PC-9 (cell line): ENCODE results near the gene CCDC136.

ENCODE experiments used
- CTCF ChIP-seq: fragments of 200-600 bp; sonication (generic); conservative IDR thresholded peaks from 2 replicates; pipeline ENCODE4 v1.6.1; 2017; ENCODE audit warnings: mixed run types, antibody characterized with exemption, mild to moderate bottlenecking, moderate library complexity
- EZH2 ChIP-seq: fragments of 200-600 bp; sonication (generic); IDR thresholded peaks from 2 replicates; pipeline ENCODE4 v1.8.0; 2017; ENCODE audit warnings: antibody characterized with exemption, low read depth

- TF ChIP-seq CTCF (no peak), EZH2 (no peak)
These were observed 858 bp downstream of the CCDC136 start for GRCh38 chr7:128792471-128793180.
